ENCODE results near the gene ERMP1. TPM values are rescaled to one million over a fixed set of nuclear protein-coding genes. Genes with fewer than 3 reads are reported as not detected.
A peak's percentile ranks its signal among the peaks of the same experiment; 100 is the strongest.

The ERMP1 gene
- polyA plus RNA-seq, 2 donors, result 9.9 to 12.5 TPM

- Histone ChIP-seq H3K9me3 (ENCODE audit: control insufficient read depth in 2 of 2, insufficient read depth in 1 of 2, low read depth in 1 of 2, low read length in 1 of 2) (no peaks in the 10 kb centered on the region), H3K4me3 (ENCODE audit: low read depth in 1 of 2, low read length in 2 of 2) (no peak overlapping the region), H3K27ac (ENCODE audit: low read depth in 2 of 2, low read length in 1 of 2) (no peak overlapping the region), H3K36me3 (ENCODE audit: control insufficient read depth in 2 of 2, insufficient read depth in 2 of 2, low read length in 1 of 2) (no peaks in the 10 kb centered on the region), H3K27me3 (ENCODE audit: control insufficient read depth in 1 of 2, insufficient read depth in 2 of 2, low read length in 2 of 2) (no peaks in the 10 kb centered on the region), H3K4me1 (ENCODE audit: control insufficient read depth in 2 of 2, insufficient read depth in 2 of 2, low read length in 1 of 2) (peaks cover 0 to 3% of the 10 kb centered on the region in 2 donors)
Measured at GRCh38 chr9:5857928-5858327, 25.0 kb upstream of the ERMP1 start.

- Histone ChIP-seq H3K36me3 (ENCODE audit: control insufficient read depth in 2 of 2, insufficient read depth in 2 of 2, low read length in 1 of 2) (no peaks in the 10 kb centered on the region), H3K27ac (ENCODE audit: low read depth in 2 of 2, low read length in 1 of 2) (no peak overlapping the region), H3K9me3 (ENCODE audit: control insufficient read depth in 2 of 2, insufficient read depth in 1 of 2, low read depth in 1 of 2, low read length in 1 of 2) (no peaks in the 10 kb centered on the region), H3K27me3 (ENCODE audit: control insufficient read depth in 1 of 2, insufficient read depth in 2 of 2, low read length in 2 of 2) (no peaks in the 10 kb centered on the region), H3K4me1 (ENCODE audit: control insufficient read depth in 2 of 2, insufficient read depth in 2 of 2, low read length in 1 of 2) (peaks cover 0 to 3% of the 10 kb centered on the region in 2 donors), H3K4me3 (ENCODE audit: low read depth in 1 of 2, low read length in 2 of 2) (no peak overlapping the region)
- WGBS, 2 donors, result 87 to 88% methylated on average over 4 of the region's 4 CpGs
Measured at GRCh38 chr9:5854063-5854790, 21.3 kb upstream of the ERMP1 start.

GRCh38 chr9:5853617-5854016 is 20.7 kb upstream of the ERMP1 start:
- peaks cover 0 to 3% of the 10 kb centered on the region in 2 donors for H3K4me1 ChIP-seq (ENCODE audit: control insufficient read depth in 2 of 2, insufficient read depth in 2 of 2, low read length in 1 of 2)
- WGBS, 2 donors, result 77 to 79% methylated on average over 3 of the region's 3 CpGs

GRCh38 chr9:5852987-5853386 is 20.1 kb upstream of the ERMP1 start:
- WGBS, 2 donors, result 74 to 94% methylated on average over 1 of the region's 1 CpG
- Histone ChIP-seq H3K9me3 (ENCODE audit: control insufficient read depth in 2 of 2, insufficient read depth in 1 of 2, low read depth in 1 of 2, low read length in 1 of 2) (no peaks in the 10 kb centered on the region), H3K36me3 (ENCODE audit: control insufficient read depth in 2 of 2, insufficient read depth in 2 of 2, low read length in 1 of 2) (no peaks in the 10 kb centered on the region), H3K4me1 (ENCODE audit: control insufficient read depth in 2 of 2, insufficient read depth in 2 of 2, low read length in 1 of 2) (peaks cover 0 to 3% of the 10 kb centered on the region in 2 donors), H3K27ac (ENCODE audit: low read depth in 2 of 2, low read length in 1 of 2) (no peak overlapping the region), H3K4me3 (ENCODE audit: low read depth in 1 of 2, low read length in 2 of 2) (no peak overlapping the region), H3K27me3 (ENCODE audit: control insufficient read depth in 1 of 2, insufficient read depth in 2 of 2, low read length in 2 of 2) (no peaks in the 10 kb centered on the region)

More at GRCh38 chr9:5853617-5854016, 20.7 kb upstream of the ERMP1 start:
- H3K4me3 ChIP-seq (ENCODE audit: low read depth in 1 of 2, low read length in 2 of 2), result no peak overlapping the region
- no peak overlapping the region for H3K27ac ChIP-seq (ENCODE audit: low read depth in 2 of 2, low read length in 1 of 2)
- H3K36me3 ChIP-seq (ENCODE audit: control insufficient read depth in 2 of 2, insufficient read depth in 2 of 2, low read length in 1 of 2), result no peaks in the 10 kb centered on the region
- H3K9me3 ChIP-seq (ENCODE audit: control insufficient read depth in 2 of 2, insufficient read depth in 1 of 2, low read depth in 1 of 2, low read length in 1 of 2), result no peaks in the 10 kb centered on the region
- H3K27me3 ChIP-seq (ENCODE audit: control insufficient read depth in 1 of 2, insufficient read depth in 2 of 2, low read length in 2 of 2), result no peaks in the 10 kb centered on the region

- H3K4me1 ChIP-seq (ENCODE audit: control insufficient read depth in 2 of 2, insufficient read depth in 2 of 2, low read length in 1 of 2), result peaks cover 0 to 3% of the 10 kb centered on the region in 2 donors
- no peaks in the 10 kb centered on the region for H3K36me3 ChIP-seq (ENCODE audit: control insufficient read depth in 2 of 2, insufficient read depth in 2 of 2, low read length in 1 of 2)
- WGBS, 2 donors, result 51 to 59% methylated on average over 2 of the region's 2 CpGs
- no peaks in the 10 kb centered on the region for H3K9me3 ChIP-seq (ENCODE audit: control insufficient read depth in 2 of 2, insufficient read depth in 1 of 2, low read depth in 1 of 2, low read length in 1 of 2)
- H3K27ac ChIP-seq (ENCODE audit: low read depth in 2 of 2, low read length in 1 of 2), result no peak overlapping the region
- H3K4me3 ChIP-seq (ENCODE audit: low read depth in 1 of 2, low read length in 2 of 2), result no peak overlapping the region
- H3K27me3 ChIP-seq (ENCODE audit: control insufficient read depth in 1 of 2, insufficient read depth in 2 of 2, low read length in 2 of 2), result no peaks in the 10 kb centered on the region
Measured at GRCh38 chr9:5851445-5851844, 18.5 kb upstream of the ERMP1 start.

- no peak overlapping the region for H3K4me3 ChIP-seq (ENCODE audit: low read depth in 1 of 2, low read length in 2 of 2)
- peak overlapping the region; percentile 15 to 30 for H3K27ac ChIP-seq (ENCODE audit: low read depth in 2 of 2, low read length in 1 of 2)
- H3K36me3 ChIP-seq (ENCODE audit: control insufficient read depth in 2 of 2, insufficient read depth in 2 of 2, low read length in 1 of 2), result no peaks in the 10 kb centered on the region
- no peaks in the 10 kb centered on the region for H3K4me1 ChIP-seq (ENCODE audit: control insufficient read depth in 2 of 2, insufficient read depth in 2 of 2, low read length in 1 of 2)
- H3K27me3 ChIP-seq (ENCODE audit: control insufficient read depth in 1 of 2, insufficient read depth in 2 of 2, low read length in 2 of 2), result no peaks in the 10 kb centered on the region
- no peaks in the 10 kb centered on the region for H3K9me3 ChIP-seq (ENCODE audit: control insufficient read depth in 2 of 2, insufficient read depth in 1 of 2, low read depth in 1 of 2, low read length in 1 of 2)
Measured at GRCh38 chr9:5850724-5851122, 17.8 kb upstream of the ERMP1 start.

- Histone ChIP-seq H3K27me3 (ENCODE audit: control insufficient read depth in 1 of 2, insufficient read depth in 2 of 2, low read length in 2 of 2) (no peaks in the 10 kb centered on the region), H3K9me3 (ENCODE audit: control insufficient read depth in 2 of 2, insufficient read depth in 1 of 2, low read depth in 1 of 2, low read length in 1 of 2) (no peaks in the 10 kb centered on the region), H3K4me3 (ENCODE audit: low read depth in 1 of 2, low read length in 2 of 2) (no peak overlapping the region), H3K4me1 (ENCODE audit: control insufficient read depth in 2 of 2, insufficient read depth in 2 of 2, low read length in 1 of 2) (peaks cover 0 to 2% of the 10 kb centered on the region in 2 donors), H3K36me3 (ENCODE audit: control insufficient read depth in 2 of 2, insufficient read depth in 2 of 2, low read length in 1 of 2) (no peaks in the 10 kb centered on the region), H3K27ac (ENCODE audit: low read depth in 2 of 2, low read length in 1 of 2) (no peak overlapping the region)
- 85 to 93% methylated on average over 3 of the region's 3 CpGs for WGBS, 2 donors
Measured at GRCh38 chr9:5848372-5848882, 15.5 kb upstream of the ERMP1 start.

- Histone ChIP-seq H3K36me3 (ENCODE audit: control insufficient read depth in 2 of 2, insufficient read depth in 2 of 2, low read length in 1 of 2) (no peaks in the 10 kb centered on the region), H3K27ac (ENCODE audit: low read depth in 2 of 2, low read length in 1 of 2) (no peak overlapping the region), H3K4me3 (ENCODE audit: low read depth in 1 of 2, low read length in 2 of 2) (no peak overlapping the region), H3K27me3 (ENCODE audit: control insufficient read depth in 1 of 2, insufficient read depth in 2 of 2, low read length in 2 of 2) (no peaks in the 10 kb centered on the region), H3K9me3 (ENCODE audit: control insufficient read depth in 2 of 2, insufficient read depth in 1 of 2, low read depth in 1 of 2, low read length in 1 of 2) (no peaks in the 10 kb centered on the region), H3K4me1 (ENCODE audit: control insufficient read depth in 2 of 2, insufficient read depth in 2 of 2, low read length in 1 of 2) (peaks cover 0 to 2% of the 10 kb centered on the region in 2 donors)
- 74 to 84% methylated on average over 4 of the region's 4 CpGs for WGBS, 2 donors
Measured at GRCh38 chr9:5846501-5846921, 13.6 kb upstream of the ERMP1 start.

GRCh38 chr9:5846096-5846495 is 13.2 kb upstream of the ERMP1 start:
- Histone ChIP-seq H3K27me3 (ENCODE audit: control insufficient read depth in 1 of 2, insufficient read depth in 2 of 2, low read length in 2 of 2) (no peaks in the 10 kb centered on the region), H3K27ac (ENCODE audit: low read depth in 2 of 2, low read length in 1 of 2) (no peak overlapping the region), H3K36me3 (ENCODE audit: control insufficient read depth in 2 of 2, insufficient read depth in 2 of 2, low read length in 1 of 2) (no peaks in the 10 kb centered on the region), H3K9me3 (ENCODE audit: control insufficient read depth in 2 of 2, insufficient read depth in 1 of 2, low read depth in 1 of 2, low read length in 1 of 2) (no peaks in the 10 kb centered on the region), H3K4me1 (ENCODE audit: control insufficient read depth in 2 of 2, insufficient read depth in 2 of 2, low read length in 1 of 2) (peaks cover 0 to 2% of the 10 kb centered on the region in 2 donors), H3K4me3 (ENCODE audit: low read depth in 1 of 2, low read length in 2 of 2) (no peak overlapping the region)
- WGBS, 2 donors, result 93 to 100% methylated on average over 1 of the region's 1 CpG

GRCh38 chr9:5845157-5845531 is 12.2 kb upstream of the ERMP1 start:
- no peaks in the 10 kb centered on the region for H3K9me3 ChIP-seq (ENCODE audit: control insufficient read depth in 2 of 2, insufficient read depth in 1 of 2, low read depth in 1 of 2, low read length in 1 of 2)
- H3K36me3 ChIP-seq (ENCODE audit: control insufficient read depth in 2 of 2, insufficient read depth in 2 of 2, low read length in 1 of 2), result no peaks in the 10 kb centered on the region
- H3K27ac ChIP-seq (ENCODE audit: low read depth in 2 of 2, low read length in 1 of 2), result no peak overlapping the region
- H3K27me3 ChIP-seq (ENCODE audit: control insufficient read depth in 1 of 2, insufficient read depth in 2 of 2, low read length in 2 of 2), result no peaks in the 10 kb centered on the region
- H3K4me1 ChIP-seq (ENCODE audit: control insufficient read depth in 2 of 2, insufficient read depth in 2 of 2, low read length in 1 of 2), result peaks cover 0 to 2% of the 10 kb centered on the region in 2 donors
- H3K4me3 ChIP-seq (ENCODE audit: low read depth in 1 of 2, low read length in 2 of 2), result no peak overlapping the region
- 84 to 88% methylated on average over 1 of the region's 1 CpG for WGBS, 2 donors
